GM19372 (cell line): ENCODE results near the gene DCDC2B.

ENCODE experiments used
- ATAC-seq: cut with Tn5 transposase; IDR thresholded peaks from one replicate; pipeline ENCODE4 v1.9.1; 2021; ENCODE audit warnings: mild to moderate bottlenecking, low read depth, moderate library complexity; ENCODE audit not compliant: unreplicated experiment

DCDC2B gene

GRCh38 chr1:32195972-32196823, 12.7 kb upstream of the DCDC2B start:
- no peak for ATAC-seq

GRCh38 chr1:32197074-32197473, 11.8 kb upstream of the DCDC2B start:
- ATAC-seq, result no peak

GRCh38 chr1:32197837-32198236, 11.1 kb upstream of the DCDC2B start:
- no peak for ATAC-seq

- ATAC-seq, result no peak
These were observed 10.4 kb upstream of the DCDC2B start for GRCh38 chr1:32198237-32199042.

- ATAC-seq, result no peak
These were observed 9.7 kb upstream of the DCDC2B start for GRCh38 chr1:32199043-32199716.

- no peak for ATAC-seq
These were observed 9.2 kb upstream of the DCDC2B start for GRCh38 chr1:32199717-32200072.

- no peak for ATAC-seq
These were observed 8.5 kb upstream of the DCDC2B start, which contains the start of gene CCDC28B for GRCh38 chr1:32200226-32201010. CCDC28B (plus strand) TSS chr1:32200595; CDS start chr1:32201936, 1,341 bp downstream.

- ATAC-seq, result no peak
These were observed 7.7 kb upstream of the DCDC2B start for GRCh38 chr1:32201011-32201855.

GRCh38 chr1:32204943-32205361, 3.9 kb upstream of the DCDC2B start:
- ATAC-seq, result no peak

- peak; percentile 56 for ATAC-seq
These were observed 3.2 kb upstream of the DCDC2B start, which contains the start of gene IQCC for GRCh38 chr1:32205401-32206370. IQCC (plus strand) TSS chr1:32205671; CDS start chr1:32205682, 11 bp downstream.

GRCh38 chr1:32208469-32208868, 420 bp upstream of the DCDC2B start:
- no peak for ATAC-seq

GRCh38 chr1:32215629-32216480, 7.0 kb downstream of the DCDC2B start:
- no peak for ATAC-seq

- no peak for ATAC-seq
These were observed 7.7 kb downstream of the DCDC2B start for GRCh38 chr1:32216566-32216965.

- ATAC-seq, result no peak
These were observed 10.1 kb downstream of the DCDC2B start for GRCh38 chr1:32219022-32219421.

- ATAC-seq, result no peak
These were observed 12.1 kb downstream of the DCDC2B start for GRCh38 chr1:32220746-32221580.

GRCh38 chr1:32221581-32221979, 12.7 kb downstream of the DCDC2B start:
- ATAC-seq, result no peak
